ENCODE results near the gene CRHBP.
A peak's percentile ranks its signal among the peaks of the same experiment; 100 is the strongest.
"Not testable (repeated sequence)": the region's sequence is repeated elsewhere in the genome, so short reads cannot be mapped to it uniquely, and the experiment has no call there.

The CRHBP gene

GRCh38 chr5:76952795-76953536 lies at the start of gene CRHBP:
TSS of gene CRHBP (plus strand) at chr5:76953045. CDS start at chr5:76953135, 90 bp downstream.
- TF ChIP-seq CTCF (IDR thresholded peaks at IDR 0.05; ENCODE audit: low read depth, low read length) = no peak
- H3K4me3 ChIP-seq (ENCODE audit: low read depth, low read length) = peak within 1 kb of the TSS; percentile 51
- in situ Hi-C loops (cut with HindIII; ENCODE audit: low sequenced_read_pairs) = no loop called here
- DNase-seq (ENCODE audit: low read depth, low spot score) = no peak

- TF ChIP-seq CTCF (IDR thresholded peaks at IDR 0.05; ENCODE audit: low read depth, low read length) = no peak
- no peak overlapping the region for H3K4me3 ChIP-seq (ENCODE audit: low read depth, low read length)
- DNase-seq (ENCODE audit: low read depth, low spot score) = no peak
- in situ Hi-C loops (cut with HindIII; ENCODE audit: low sequenced_read_pairs) = no loop called here
Observed at GRCh38 chr5:76908166-76908565, 44.7 kb upstream of the CRHBP start.

DNA sequence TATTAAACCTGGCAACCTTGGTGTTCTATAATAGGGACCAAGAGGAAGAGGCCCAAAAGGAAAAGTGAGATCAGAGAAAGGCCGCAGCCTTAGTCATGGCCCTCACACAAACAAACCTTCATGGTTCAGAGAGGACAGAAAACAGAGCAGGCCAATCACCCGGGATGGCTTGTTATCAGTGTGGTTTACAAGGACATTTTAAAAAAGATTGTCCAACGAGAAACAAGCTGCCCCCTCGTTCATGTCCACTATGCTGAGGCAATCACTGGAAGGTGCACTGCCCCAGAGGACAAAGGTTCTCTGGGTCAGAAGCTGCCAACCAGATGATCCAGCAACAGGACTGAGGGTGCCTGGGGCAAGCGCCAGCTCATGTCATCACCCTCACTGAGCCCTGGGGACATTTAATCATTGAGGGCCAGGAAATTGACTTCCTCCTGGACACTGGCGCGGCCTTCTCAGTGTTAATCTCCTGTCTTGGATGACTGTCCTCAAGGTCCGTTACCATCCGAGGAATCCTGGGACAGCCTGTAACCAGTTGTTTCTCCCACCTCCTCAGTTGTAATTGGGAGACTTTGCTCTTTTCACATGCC lies 42.4 kb upstream of the CRHBP start:
- in situ Hi-C loops (cut with HindIII; ENCODE audit: low sequenced_read_pairs); DNase-seq (ENCODE audit: low read depth, low spot score); H3K4me3 ChIP-seq (ENCODE audit: low read depth, low read length): not testable (repeated sequence)

- in situ Hi-C loops (cut with HindIII; ENCODE audit: low sequenced_read_pairs); DNase-seq (ENCODE audit: low read depth, low spot score); H3K4me3 ChIP-seq (ENCODE audit: low read depth, low read length): not testable (repeated sequence)
Observed at GRCh38 chr5:76914671-76915070, 38.2 kb upstream of the CRHBP start.

- no peak for DNase-seq (ENCODE audit: low read depth, low spot score)
- TF ChIP-seq CTCF (IDR thresholded peaks at IDR 0.05; ENCODE audit: low read depth, low read length) = no peak
- in situ Hi-C loops (cut with HindIII; ENCODE audit: low sequenced_read_pairs) = no loop called here
- no peak overlapping the region for H3K4me3 ChIP-seq (ENCODE audit: low read depth, low read length)
Observed at GRCh38 chr5:76918539-76918938, 34.3 kb upstream of the CRHBP start.

DNA sequence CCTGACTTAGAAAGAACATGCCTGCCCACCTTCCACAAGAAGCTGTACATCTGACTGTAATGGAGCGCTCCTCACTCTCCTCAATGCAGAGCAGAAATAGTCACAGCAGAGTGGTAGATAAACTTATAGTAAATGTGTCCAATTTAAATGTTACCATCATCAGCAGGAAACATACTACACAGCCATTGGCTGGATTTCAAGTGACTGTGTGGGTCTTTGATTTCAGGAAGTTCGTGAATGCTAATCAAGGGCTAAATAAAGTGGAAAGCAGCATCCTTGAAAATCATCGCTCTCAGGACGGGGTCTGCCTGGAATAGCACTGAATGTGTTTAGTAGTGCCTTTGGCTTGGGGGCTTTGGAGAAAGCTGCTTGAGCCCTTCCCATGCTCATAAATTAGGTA lies 32.4 kb upstream of the CRHBP start:
- H3K4me3 ChIP-seq (ENCODE audit: low read depth, low read length) = no peak overlapping the region
- DNase-seq (ENCODE audit: low read depth, low spot score) = no peak
- in situ Hi-C loops (cut with HindIII; ENCODE audit: low sequenced_read_pairs) = no loop called here
- no peak for TF ChIP-seq CTCF (IDR thresholded peaks at IDR 0.05; ENCODE audit: low read depth, low read length)

- in situ Hi-C loops (cut with HindIII; ENCODE audit: low sequenced_read_pairs) = no loop called here
- TF ChIP-seq CTCF (IDR thresholded peaks at IDR 0.05; ENCODE audit: low read depth, low read length) = no peak
- H3K4me3 ChIP-seq (ENCODE audit: low read depth, low read length) = no peak overlapping the region
- DNase-seq (ENCODE audit: low read depth, low spot score) = peak; percentile 22
Observed at GRCh38 chr5:76926329-76927105, 26.3 kb upstream of the CRHBP start.

Data from astrocyte of the spinal cord (primary cell).